Mesothelial cell of epicardium (in vitro differentiated cells): ENCODE measurements around the gene VPS18. TPM values are rescaled to one million over a fixed set of nuclear protein-coding genes. Genes with fewer than 3 reads are reported as not detected.

Experiments
- DNase-seq, 2 experiments: peaks; one replicate each; pipeline ENCODE4 v3.0.0; 2021; ENCODE audit warnings: low spot score in 2 of 2; ENCODE audit not compliant: unreplicated experiment in 2 of 2
- H3K27ac Mint-ChIP-seq: 2 replicates; pipeline ENCODE4 v1.8.0; 2021; ENCODE audit warnings: mixed read lengths
- H3K27me3 Mint-ChIP-seq: 2 replicates; pipeline ENCODE4 v1.8.0; 2021; ENCODE audit warnings: low read depth, mixed read lengths
- H3K36me3 Mint-ChIP-seq: 2 replicates; pipeline ENCODE4 v1.8.0; 2021; ENCODE audit warnings: mixed read lengths
- H3K4me1 Mint-ChIP-seq: 2 replicates; pipeline ENCODE4 v1.8.0; 2021; ENCODE audit warnings: mixed read lengths
- H3K4me3 Mint-ChIP-seq: 2 replicates; pipeline ENCODE4 v1.8.0; 2021; ENCODE audit warnings: mild to moderate bottlenecking, moderate library complexity, mixed read lengths
- H3K9me3 Mint-ChIP-seq: 2 replicates; pipeline ENCODE4 v1.8.0; 2021; ENCODE audit warnings: mixed read lengths
- CTCF ChIP-seq: fragments of 200-600 bp; sonication (generic); IDR thresholded peaks from one replicate; pipeline ENCODE4 v1.5.0; 2021; ENCODE audit warnings: antibody characterized with exemption; ENCODE audit not compliant: unreplicated experiment
- total RNA-seq: library from RNA; stranded (reverse); gene quantifications from 3 replicates; pipeline ENCODE4 v1.2.1, GENCODE V29; 2021

VPS18 gene
- total RNA-seq, 1 donor from 2014 or later = 30.1 TPM

- H3K9me3 Mint-ChIP-seq = no peaks in the 10 kb centered on the region
- no peak for DNase-seq
- H3K27me3 Mint-ChIP-seq = no peaks in the 10 kb centered on the region
- peaks cover 19% of the 10 kb centered on the region for H3K4me1 Mint-ChIP-seq
- H3K4me3 Mint-ChIP-seq = no peak overlapping the region
- TF ChIP-seq CTCF = no peak
- H3K27ac Mint-ChIP-seq = no peak overlapping the region
- H3K36me3 Mint-ChIP-seq = no peaks in the 10 kb centered on the region
Measured at GRCh38 chr15:40912478-40912877, 18.2 kb downstream of the VPS18 start.

GRCh38 chr15:40914013-40914412 lies 19.8 kb downstream of the VPS18 start:
- no peak for DNase-seq
- no peak overlapping the region for H3K27ac Mint-ChIP-seq
- H3K27me3 Mint-ChIP-seq = peaks cover 2% of the 10 kb centered on the region
- TF ChIP-seq CTCF = no peak
- H3K4me1 Mint-ChIP-seq = peaks cover 19% of the 10 kb centered on the region
- H3K36me3 Mint-ChIP-seq = no peaks in the 10 kb centered on the region
- no peaks in the 10 kb centered on the region for H3K9me3 Mint-ChIP-seq
- no peak overlapping the region for H3K4me3 Mint-ChIP-seq

GRCh38 chr15:40914486-40914885 lies 20.2 kb downstream of the VPS18 start:
- Mint-ChIP-seq H3K9me3 (no peaks in the 10 kb centered on the region), H3K27me3 (peaks cover 2% of the 10 kb centered on the region), H3K27ac (no peak overlapping the region), H3K4me1 (peaks cover 19% of the 10 kb centered on the region), H3K4me3 (no peak overlapping the region), H3K36me3 (no peaks in the 10 kb centered on the region)
- no peak for DNase-seq
- TF ChIP-seq CTCF = no peak

- Mint-ChIP-seq H3K4me1 (peaks cover 13% of the 10 kb centered on the region), H3K27ac (no peak overlapping the region), H3K4me3 (no peak overlapping the region)
Measured at GRCh38 chr15:40915116-40915661, 20.9 kb downstream of the VPS18 start.

GRCh38 chr15:40915679-40916078 lies 21.4 kb downstream of the VPS18 start:
- TF ChIP-seq CTCF = no peak
- Mint-ChIP-seq H3K9me3 (no peaks in the 10 kb centered on the region), H3K27ac (no peak overlapping the region), H3K27me3 (peaks cover 4% of the 10 kb centered on the region), H3K4me3 (no peak overlapping the region), H3K36me3 (no peaks in the 10 kb centered on the region), H3K4me1 (peaks cover 11% of the 10 kb centered on the region)
- DNase-seq = no peak

More at GRCh38 chr15:40915116-40915661, 20.9 kb downstream of the VPS18 start:
- H3K36me3 Mint-ChIP-seq = no peaks in the 10 kb centered on the region
- H3K27me3 Mint-ChIP-seq = peaks cover 2% of the 10 kb centered on the region
- no peak for TF ChIP-seq CTCF
- no peaks in the 10 kb centered on the region for H3K9me3 Mint-ChIP-seq
- DNase-seq = no peak

GRCh38 chr15:40917585-40917984 lies 23.3 kb downstream of the VPS18 start:
- no peak for DNase-seq
- TF ChIP-seq CTCF = no peak
- H3K36me3 Mint-ChIP-seq = no peaks in the 10 kb centered on the region
- H3K27me3 Mint-ChIP-seq = peaks cover 17% of the 10 kb centered on the region
- no peaks in the 10 kb centered on the region for H3K9me3 Mint-ChIP-seq
- H3K4me1 Mint-ChIP-seq = no peaks in the 10 kb centered on the region
- no peak overlapping the region for H3K4me3 Mint-ChIP-seq
- H3K27ac Mint-ChIP-seq = no peak overlapping the region
